ENCODE results near the gene EPDR1. TPM values are rescaled to one million over a fixed set of nuclear protein-coding genes. Genes with fewer than 3 reads are reported as not detected.

EPDR1 gene
- total RNA-seq, 3 donors from 2014 or later (not counting 1 experiment from before 2014, with no cell fraction given): 1.4 to 2.1 (median 2.0) TPM

DNA sequence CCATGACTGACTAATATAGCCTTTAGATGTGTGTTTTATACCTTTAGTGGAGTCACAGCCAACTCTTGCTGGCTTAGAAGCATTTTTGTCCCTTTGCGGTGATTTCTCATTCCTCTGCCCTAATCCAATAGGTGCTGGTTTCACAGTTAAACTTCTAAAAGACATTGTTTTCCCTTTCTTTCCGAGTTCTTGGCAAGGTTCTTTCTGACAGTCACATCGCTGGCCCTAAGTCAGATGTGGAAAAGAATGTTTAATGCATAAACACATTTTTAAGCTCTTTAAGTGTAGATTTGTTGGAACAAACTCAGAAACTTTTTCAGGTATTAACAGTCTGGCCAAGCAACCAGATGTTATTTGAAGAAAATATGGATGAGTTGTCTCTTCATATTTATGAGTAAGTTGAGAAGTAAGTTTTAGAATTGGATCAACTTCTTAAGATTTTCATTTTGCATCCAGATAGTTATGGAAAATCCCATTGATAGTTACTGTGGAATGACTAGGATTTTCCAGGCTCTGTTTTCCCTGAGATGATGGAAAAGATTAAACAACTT is 4.1 kb downstream of the EPDR1 start:
- no peaks in the 10 kb centered on the region for H3K9me3 Mint-ChIP-seq
- ATAC-seq (no peak), DNase-seq (no peak)
- H3K4me1 Mint-ChIP-seq: peaks cover 12% of the 10 kb centered on the region in 2 donors
- Histone ChIP-seq H3K4me3 (ENCODE audit: low read length) (no peak overlapping the region), H3K4me1 (ENCODE audit: control insufficient read depth, insufficient read depth, low read length) (peaks cover 11% of the 10 kb centered on the region), H3K36me3 (ENCODE audit: control insufficient read depth, insufficient read depth, low read length) (no peaks in the 10 kb centered on the region), H3K27me3 (ENCODE audit: control insufficient read depth, insufficient read depth, low read length) (no peaks in the 10 kb centered on the region), H3K27ac (ENCODE audit: low read length) (no peak overlapping the region), H3K9me3 (ENCODE audit: control insufficient read depth, insufficient read depth, low read length) (peaks cover 2% of the 10 kb centered on the region)
- WGBS (ENCODE audit: insufficient coverage): 84% methylated on average over 3 of the region's 3 CpGs
- H3K36me3 Mint-ChIP-seq: no peaks in the 10 kb centered on the region
- intact Hi-C loops (cut with micrococcal nuclease): no loop called here
- TF ChIP-seq, protein P1, sequence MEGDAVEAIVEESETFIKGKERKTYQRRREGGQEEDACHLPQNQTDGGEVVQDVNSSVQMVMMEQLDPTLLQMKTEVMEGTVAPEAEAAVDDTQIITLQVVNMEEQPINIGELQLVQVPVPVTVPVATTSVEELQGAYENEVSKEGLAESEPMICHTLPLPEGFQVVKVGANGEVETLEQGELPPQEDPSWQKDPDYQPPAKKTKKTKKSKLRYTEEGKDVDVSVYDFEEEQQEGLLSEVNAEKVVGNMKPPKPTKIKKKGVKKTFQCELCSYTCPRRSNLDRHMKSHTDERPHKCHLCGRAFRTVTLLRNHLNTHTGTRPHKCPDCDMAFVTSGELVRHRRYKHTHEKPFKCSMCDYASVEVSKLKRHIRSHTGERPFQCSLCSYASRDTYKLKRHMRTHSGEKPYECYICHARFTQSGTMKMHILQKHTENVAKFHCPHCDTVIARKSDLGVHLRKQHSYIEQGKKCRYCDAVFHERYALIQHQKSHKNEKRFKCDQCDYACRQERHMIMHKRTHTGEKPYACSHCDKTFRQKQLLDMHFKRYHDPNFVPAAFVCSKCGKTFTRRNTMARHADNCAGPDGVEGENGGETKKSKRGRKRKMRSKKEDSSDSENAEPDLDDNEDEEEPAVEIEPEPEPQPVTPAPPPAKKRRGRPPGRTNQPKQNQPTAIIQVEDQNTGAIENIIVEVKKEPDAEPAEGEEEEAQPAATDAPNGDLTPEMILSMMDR (IDR thresholded peaks at IDR 0.05): no peak
- no peak overlapping the region for H3K4me3 Mint-ChIP-seq
- H3K27ac Mint-ChIP-seq: no peak overlapping the region
- H3K27me3 Mint-ChIP-seq (ENCODE audit: low read depth in 2 of 2): peaks cover 8 to 12% of the 10 kb centered on the region in 2 donors

DNA sequence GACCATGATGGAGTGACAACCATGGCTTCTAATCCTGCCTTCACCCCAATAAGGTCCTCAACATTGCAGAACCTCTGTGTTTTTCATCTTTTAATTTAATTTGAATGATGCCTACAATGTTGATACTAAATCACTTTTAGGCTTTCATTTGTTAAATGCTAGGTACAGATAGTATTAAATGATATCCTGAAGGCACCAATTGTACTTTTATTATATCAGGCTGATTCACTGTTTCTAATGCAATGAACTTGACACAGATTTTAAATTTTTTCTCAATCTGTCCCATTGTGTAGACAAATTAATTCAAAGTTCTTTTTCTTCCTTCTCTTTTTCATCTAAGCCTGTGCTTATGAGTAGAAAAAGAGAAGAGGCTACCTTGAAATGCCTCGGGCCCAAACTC is 5.2 kb downstream of the EPDR1 start:
- intact Hi-C loops (cut with micrococcal nuclease): no loop called here
- H3K9me3 Mint-ChIP-seq: no peaks in the 10 kb centered on the region
- H3K9me3 ChIP-seq (ENCODE audit: control insufficient read depth, insufficient read depth, low read length): peaks cover 2% of the 10 kb centered on the region
- no peak overlapping the region for H3K4me3 ChIP-seq (ENCODE audit: low read length)
- TF ChIP-seq, protein P1 (IDR thresholded peaks at IDR 0.05): no peak
- H3K36me3 ChIP-seq (ENCODE audit: control insufficient read depth, insufficient read depth, low read length): no peaks in the 10 kb centered on the region
- peaks cover 6% of the 10 kb centered on the region for H3K4me1 ChIP-seq (ENCODE audit: control insufficient read depth, insufficient read depth, low read length)
- H3K4me1 Mint-ChIP-seq: peaks cover 6% of the 10 kb centered on the region in 2 donors
- H3K27me3 Mint-ChIP-seq (ENCODE audit: low read depth in 2 of 2): peaks cover 5 to 8% of the 10 kb centered on the region in 2 donors
- no peak overlapping the region for H3K4me3 Mint-ChIP-seq
- H3K27ac ChIP-seq (ENCODE audit: low read length): no peak overlapping the region
- no peak for DNase-seq
- H3K27me3 ChIP-seq (ENCODE audit: control insufficient read depth, insufficient read depth, low read length): no peaks in the 10 kb centered on the region
- no peak for ATAC-seq
- no peaks in the 10 kb centered on the region for H3K36me3 Mint-ChIP-seq
- no CpG with 5 or more reads among the region's 1 CpG for WGBS (ENCODE audit: insufficient coverage)
- no peak overlapping the region for H3K27ac Mint-ChIP-seq

DNA sequence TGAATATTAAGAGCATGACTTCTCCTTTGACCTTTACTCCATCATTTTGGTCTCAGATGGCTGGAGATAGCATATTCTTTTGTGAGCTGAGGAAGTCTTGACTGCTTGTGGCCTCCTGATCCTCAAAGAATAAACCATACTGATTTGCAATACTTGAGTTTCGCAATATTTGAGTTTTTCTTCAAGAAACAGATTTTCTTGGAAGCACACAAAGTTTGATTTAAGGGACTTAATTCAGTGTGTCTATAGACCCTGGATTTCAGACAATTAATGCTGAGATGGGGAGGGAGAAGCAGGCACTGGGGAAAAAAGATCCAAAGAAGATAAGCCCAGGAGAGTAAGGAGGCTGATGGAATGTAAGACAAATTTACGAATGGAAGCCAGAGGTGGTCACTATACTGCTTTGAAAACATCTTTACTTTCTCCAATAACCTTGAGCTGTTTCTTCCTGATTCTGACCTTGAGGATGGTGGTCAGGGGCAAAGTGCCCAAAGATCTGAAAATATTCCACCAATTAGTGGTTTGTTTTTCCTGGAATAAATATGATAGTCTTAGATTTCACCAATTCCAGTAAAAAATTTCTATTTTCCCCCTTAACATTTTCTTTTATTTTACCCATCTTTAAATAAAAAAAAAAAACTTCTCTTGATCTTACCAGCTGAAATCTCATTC is 7.5 kb downstream of the EPDR1 start:
- Histone ChIP-seq H3K36me3 (ENCODE audit: control insufficient read depth, insufficient read depth, low read length) (no peaks in the 10 kb centered on the region), H3K4me3 (ENCODE audit: low read length) (no peak overlapping the region), H3K27me3 (ENCODE audit: control insufficient read depth, insufficient read depth, low read length) (no peaks in the 10 kb centered on the region), H3K27ac (ENCODE audit: low read length) (no peak overlapping the region), H3K9me3 (ENCODE audit: control insufficient read depth, insufficient read depth, low read length) (peaks cover 2% of the 10 kb centered on the region), H3K4me1 (ENCODE audit: control insufficient read depth, insufficient read depth, low read length) (no peaks in the 10 kb centered on the region)
- TF ChIP-seq, protein P1 (IDR thresholded peaks at IDR 0.05): no peak
- ATAC-seq (no peak), DNase-seq (no peak)
- intact Hi-C loops (cut with micrococcal nuclease): no loop called here
- peaks cover 0 to 4% of the 10 kb centered on the region in 2 donors for H3K27me3 Mint-ChIP-seq (ENCODE audit: low read depth in 2 of 2)
- H3K4me3 Mint-ChIP-seq: no peak overlapping the region
- no peaks in the 10 kb centered on the region for H3K36me3 Mint-ChIP-seq
- no peak overlapping the region for H3K27ac Mint-ChIP-seq
- WGBS (ENCODE audit: insufficient coverage): 77% methylated on average over 2 of the region's 2 CpGs
- no peaks in the 10 kb centered on the region for H3K4me1 Mint-ChIP-seq
- no peaks in the 10 kb centered on the region for H3K9me3 Mint-ChIP-seq
